ENCODE measurements around the gene DISP2.

DISP2 gene

GRCh38 chr15:40331026-40331425, 27.0 kb upstream of the DISP2 start:
- no peak for ATAC-seq
- no peak for TF ChIP-seq CSRNP3 (CRISPR knock-in tag; IDR thresholded peaks at IDR 0.05)
- TF ChIP-seq ARNTL (CRISPR knock-in tag; IDR thresholded peaks at IDR 0.05; ENCODE audit: borderline replicate concordance, low read depth): no peak
- no peak for TF ChIP-seq ESRRG (CRISPR knock-in tag; IDR thresholded peaks at IDR 0.05)

DNA sequence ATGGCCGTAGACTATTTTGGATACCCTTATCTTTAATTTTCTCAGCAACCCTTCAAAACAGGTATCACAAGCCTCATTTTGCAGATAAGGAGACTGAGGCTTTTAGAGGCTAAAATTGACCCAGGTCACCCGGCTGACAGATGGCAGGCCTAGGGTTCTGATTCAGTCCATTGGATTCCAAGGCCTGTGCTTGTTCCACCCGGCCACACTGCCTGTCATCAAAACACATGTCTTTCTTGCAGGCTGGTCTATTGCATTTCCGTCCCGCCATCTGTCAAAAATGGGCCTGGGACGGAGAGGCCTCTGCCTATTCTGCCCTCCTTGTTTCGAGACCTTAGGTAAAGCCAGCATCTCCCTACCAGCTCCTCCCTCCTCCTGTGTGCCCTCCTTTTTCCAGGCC, 26.4 kb upstream of the DISP2 start:
- ATAC-seq: no peak
- TF ChIP-seq CSDC2 (CRISPR knock-in tag; IDR thresholded peaks at IDR 0.05): no peak
- TF ChIP-seq RARB (CRISPR knock-in tag; IDR thresholded peaks at IDR 0.05): no peak
- no peak for TF ChIP-seq TOX (CRISPR knock-in tag; IDR thresholded peaks at IDR 0.05; ENCODE audit: borderline replicate concordance)
- no peak for TF ChIP-seq CSRNP3 (CRISPR knock-in tag; IDR thresholded peaks at IDR 0.05)
- TF ChIP-seq, protein P1, sequence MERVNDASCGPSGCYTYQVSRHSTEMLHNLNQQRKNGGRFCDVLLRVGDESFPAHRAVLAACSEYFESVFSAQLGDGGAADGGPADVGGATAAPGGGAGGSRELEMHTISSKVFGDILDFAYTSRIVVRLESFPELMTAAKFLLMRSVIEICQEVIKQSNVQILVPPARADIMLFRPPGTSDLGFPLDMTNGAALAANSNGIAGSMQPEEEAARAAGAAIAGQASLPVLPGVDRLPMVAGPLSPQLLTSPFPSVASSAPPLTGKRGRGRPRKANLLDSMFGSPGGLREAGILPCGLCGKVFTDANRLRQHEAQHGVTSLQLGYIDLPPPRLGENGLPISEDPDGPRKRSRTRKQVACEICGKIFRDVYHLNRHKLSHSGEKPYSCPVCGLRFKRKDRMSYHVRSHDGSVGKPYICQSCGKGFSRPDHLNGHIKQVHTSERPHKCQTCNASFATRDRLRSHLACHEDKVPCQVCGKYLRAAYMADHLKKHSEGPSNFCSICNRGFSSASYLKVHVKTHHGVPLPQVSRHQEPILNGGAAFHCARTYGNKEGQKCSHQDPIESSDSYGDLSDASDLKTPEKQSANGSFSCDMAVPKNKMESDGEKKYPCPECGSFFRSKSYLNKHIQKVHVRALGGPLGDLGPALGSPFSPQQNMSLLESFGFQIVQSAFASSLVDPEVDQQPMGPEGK (CRISPR knock-in tag; IDR thresholded peaks at IDR 0.05; ENCODE audit: borderline replicate concordance): no peak
- TF ChIP-seq ZFP3 (CRISPR knock-in tag; IDR thresholded peaks at IDR 0.05): no peak
- TF ChIP-seq, protein P2, sequence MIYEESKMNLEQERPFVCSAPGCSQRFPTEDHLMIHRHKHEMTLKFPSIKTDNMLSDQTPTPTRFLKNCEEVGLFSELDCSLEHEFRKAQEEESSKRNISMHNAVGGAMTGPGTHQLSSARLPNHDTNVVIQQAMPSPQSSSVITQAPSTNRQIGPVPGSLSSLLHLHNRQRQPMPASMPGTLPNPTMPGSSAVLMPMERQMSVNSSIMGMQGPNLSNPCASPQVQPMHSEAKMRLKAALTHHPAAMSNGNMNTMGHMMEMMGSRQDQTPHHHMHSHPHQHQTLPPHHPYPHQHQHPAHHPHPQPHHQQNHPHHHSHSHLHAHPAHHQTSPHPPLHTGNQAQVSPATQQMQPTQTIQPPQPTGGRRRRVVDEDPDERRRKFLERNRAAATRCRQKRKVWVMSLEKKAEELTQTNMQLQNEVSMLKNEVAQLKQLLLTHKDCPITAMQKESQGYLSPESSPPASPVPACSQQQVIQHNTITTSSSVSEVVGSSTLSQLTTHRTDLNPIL (CRISPR knock-in tag; IDR thresholded peaks at IDR 0.05; ENCODE audit: low read depth): no peak
- TF ChIP-seq, protein P3, sequence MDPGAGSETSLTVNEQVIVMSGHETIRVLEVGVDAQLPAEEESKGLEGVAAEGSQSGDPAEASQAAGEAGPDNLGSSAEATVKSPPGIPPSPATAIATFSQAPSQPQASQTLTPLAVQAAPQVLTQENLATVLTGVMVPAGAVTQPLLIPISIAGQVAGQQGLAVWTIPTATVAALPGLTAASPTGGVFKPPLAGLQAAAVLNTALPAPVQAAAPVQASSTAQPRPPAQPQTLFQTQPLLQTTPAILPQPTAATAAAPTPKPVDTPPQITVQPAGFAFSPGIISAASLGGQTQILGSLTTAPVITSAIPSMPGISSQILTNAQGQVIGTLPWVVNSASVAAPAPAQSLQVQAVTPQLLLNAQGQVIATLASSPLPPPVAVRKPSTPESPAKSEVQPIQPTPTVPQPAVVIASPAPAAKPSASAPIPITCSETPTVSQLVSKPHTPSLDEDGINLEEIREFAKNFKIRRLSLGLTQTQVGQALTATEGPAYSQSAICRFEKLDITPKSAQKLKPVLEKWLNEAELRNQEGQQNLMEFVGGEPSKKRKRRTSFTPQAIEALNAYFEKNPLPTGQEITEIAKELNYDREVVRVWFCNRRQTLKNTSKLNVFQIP (CRISPR knock-in tag; IDR thresholded peaks at IDR 0.05; ENCODE audit: borderline replicate concordance, low read depth): no peak
- TF ChIP-seq ARNTL (CRISPR knock-in tag; IDR thresholded peaks at IDR 0.05; ENCODE audit: borderline replicate concordance, low read depth): no peak
- no peak for TF ChIP-seq ZNF8 (CRISPR knock-in tag; IDR thresholded peaks at IDR 0.05)
- TF ChIP-seq, protein P4, sequence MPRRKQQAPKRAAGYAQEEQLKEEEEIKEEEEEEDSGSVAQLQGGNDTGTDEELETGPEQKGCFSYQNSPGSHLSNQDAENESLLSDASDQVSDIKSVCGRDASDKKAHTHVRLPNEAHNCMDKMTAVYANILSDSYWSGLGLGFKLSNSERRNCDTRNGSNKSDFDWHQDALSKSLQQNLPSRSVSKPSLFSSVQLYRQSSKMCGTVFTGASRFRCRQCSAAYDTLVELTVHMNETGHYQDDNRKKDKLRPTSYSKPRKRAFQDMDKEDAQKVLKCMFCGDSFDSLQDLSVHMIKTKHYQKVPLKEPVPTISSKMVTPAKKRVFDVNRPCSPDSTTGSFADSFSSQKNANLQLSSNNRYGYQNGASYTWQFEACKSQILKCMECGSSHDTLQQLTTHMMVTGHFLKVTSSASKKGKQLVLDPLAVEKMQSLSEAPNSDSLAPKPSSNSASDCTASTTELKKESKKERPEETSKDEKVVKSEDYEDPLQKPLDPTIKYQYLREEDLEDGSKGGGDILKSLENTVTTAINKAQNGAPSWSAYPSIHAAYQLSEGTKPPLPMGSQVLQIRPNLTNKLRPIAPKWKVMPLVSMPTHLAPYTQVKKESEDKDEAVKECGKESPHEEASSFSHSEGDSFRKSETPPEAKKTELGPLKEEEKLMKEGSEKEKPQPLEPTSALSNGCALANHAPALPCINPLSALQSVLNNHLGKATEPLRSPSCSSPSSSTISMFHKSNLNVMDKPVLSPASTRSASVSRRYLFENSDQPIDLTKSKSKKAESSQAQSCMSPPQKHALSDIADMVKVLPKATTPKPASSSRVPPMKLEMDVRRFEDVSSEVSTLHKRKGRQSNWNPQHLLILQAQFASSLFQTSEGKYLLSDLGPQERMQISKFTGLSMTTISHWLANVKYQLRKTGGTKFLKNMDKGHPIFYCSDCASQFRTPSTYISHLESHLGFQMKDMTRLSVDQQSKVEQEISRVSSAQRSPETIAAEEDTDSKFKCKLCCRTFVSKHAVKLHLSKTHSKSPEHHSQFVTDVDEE (CRISPR knock-in tag; IDR thresholded peaks at IDR 0.05): no peak
- TF ChIP-seq GLIS3 (CRISPR knock-in tag; IDR thresholded peaks at IDR 0.05): no peak

GRCh38 chr15:40332113-40332781, 25.8 kb upstream of the DISP2 start:
- ATAC-seq: no peak
- no peak for TF ChIP-seq ESRRG (CRISPR knock-in tag; IDR thresholded peaks at IDR 0.05)
- no peak for TF ChIP-seq ISL1 (CRISPR knock-in tag; IDR thresholded peaks at IDR 0.05)
- TF ChIP-seq BACH2 (CRISPR knock-in tag; IDR thresholded peaks at IDR 0.05; ENCODE audit: borderline replicate concordance): no peak
- TF ChIP-seq OSR1 (CRISPR knock-in tag; IDR thresholded peaks at IDR 0.05): no peak
- TF ChIP-seq ZNF565 (CRISPR knock-in tag; conservative IDR thresholded peaks at IDR 0.05; ENCODE audit: low read depth): no peak
- TF ChIP-seq RARB (CRISPR knock-in tag; IDR thresholded peaks at IDR 0.05): no peak
- TF ChIP-seq CSRNP3 (CRISPR knock-in tag; IDR thresholded peaks at IDR 0.05): no peak
- no peak for TF ChIP-seq ZFP30 (CRISPR knock-in tag; IDR thresholded peaks at IDR 0.05)
- no peak for TF ChIP-seq ZNF70 (CRISPR knock-in tag; IDR thresholded peaks at IDR 0.05)
- TF ChIP-seq, protein P4 (CRISPR knock-in tag; IDR thresholded peaks at IDR 0.05): no peak
- no peak for TF ChIP-seq CSDC2 (CRISPR knock-in tag; IDR thresholded peaks at IDR 0.05)
- no peak for TF ChIP-seq ZFP3 (CRISPR knock-in tag; IDR thresholded peaks at IDR 0.05)
- no peak for TF ChIP-seq PPARA (CRISPR knock-in tag; IDR thresholded peaks at IDR 0.05; ENCODE audit: borderline replicate concordance)
- no peak for TF ChIP-seq ZC3H10 (CRISPR knock-in tag; IDR thresholded peaks at IDR 0.05)

All from SK-N-SH treated with all-trans-retinoic acid at 6 μM for 48 hours (cell line).